Activated T-cell treated with anti-CD3 and anti-CD28 coated beads, Interleukin-2, amount 50 U/mL, for 24 hours (primary cell): Measurements from ENCODE around the gene TRIM7.

Experiments
- DNase-seq: peaks from one replicate; pipeline ENCODE4 v3.0.0-alpha.2; 2020
- H3K27ac Mint-ChIP-seq: 2 replicates; pipeline ENCODE4 v1.8.0; 2020; ENCODE audit warnings: mild to moderate bottlenecking, mixed read lengths
- H3K27me3 Mint-ChIP-seq: 2 replicates; pipeline ENCODE4 v1.8.0; 2020; ENCODE audit warnings: mixed read lengths
- H3K36me3 Mint-ChIP-seq: 2 replicates; pipeline ENCODE4 v1.8.0; 2020; ENCODE audit warnings: low read depth, mixed read lengths
- H3K4me1 Mint-ChIP-seq: 2 replicates; pipeline ENCODE4 v1.8.0; 2020; ENCODE audit warnings: low read depth, mixed read lengths
- H3K4me3 Mint-ChIP-seq: 2 replicates; pipeline ENCODE4 v1.8.0; 2020; ENCODE audit warnings: mild to moderate bottlenecking, moderate library complexity, mixed read lengths
- H3K9me3 Mint-ChIP-seq: 2 replicates; pipeline ENCODE4 v1.8.0; 2020; ENCODE audit warnings: mixed read lengths

The TRIM7 gene

DNA sequence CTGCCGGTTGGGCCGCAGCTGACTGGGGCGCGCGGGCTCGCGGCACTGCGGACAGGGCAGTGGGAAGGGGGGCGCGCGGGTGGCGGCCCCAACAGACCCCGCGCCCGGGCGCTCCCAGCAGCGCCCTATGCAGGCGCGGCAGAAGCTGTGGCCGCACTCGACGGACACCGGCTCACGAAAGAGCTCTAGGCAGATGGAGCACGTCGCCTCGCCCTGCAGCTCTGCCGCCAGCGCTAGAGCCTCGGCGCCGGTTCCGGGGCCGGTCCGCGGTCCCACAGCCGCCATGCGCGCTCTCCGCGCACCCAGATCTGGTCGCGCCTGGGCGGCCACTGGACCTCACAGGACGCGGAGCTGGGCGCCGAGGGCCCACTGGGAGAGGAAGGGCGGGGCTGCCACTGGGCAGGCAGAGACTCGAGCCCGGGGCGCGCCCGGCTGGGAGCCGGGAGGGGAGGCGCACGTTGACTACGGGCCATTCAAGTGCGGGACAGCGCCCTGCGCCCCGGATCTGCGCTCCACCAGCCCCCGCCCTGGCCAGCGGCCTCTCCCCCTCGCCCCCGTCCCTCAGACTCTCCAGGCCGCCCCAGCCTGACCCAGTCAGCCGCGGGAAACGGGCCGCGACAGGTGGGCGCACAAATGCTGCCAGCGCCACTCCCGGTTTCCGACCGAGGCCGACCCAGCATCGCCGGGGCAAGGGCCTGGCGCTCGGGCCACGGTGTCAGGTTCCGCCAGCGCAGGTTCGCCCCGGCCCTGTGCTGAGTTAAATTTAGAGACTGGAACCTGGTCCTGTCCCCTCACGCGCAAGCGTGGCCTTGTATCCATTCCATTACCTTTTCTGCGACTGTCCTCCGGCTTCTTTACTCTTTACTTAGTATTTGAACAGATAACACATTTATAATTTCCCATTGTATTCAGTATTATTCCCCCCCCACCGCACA, at the start of gene TRIM7:
TRIM7 (minus strand) TSS at position 371 of the 935 bp plus-strand sequence; CDS start at position 285, 86 bp downstream.
- peak within 1 kb of the TSS; percentile 95 for H3K27ac Mint-ChIP-seq

GRCh38 chr5:181248277-181248676, 43.3 kb upstream of the TRIM7 start:
- Mint-ChIP-seq H3K27me3 (no peaks in the 10 kb centered on the region), H3K27ac (peak overlapping the region; percentile 99), H3K4me3 (peak overlapping the region; percentile 99), H3K4me1 (peaks cover 63% of the 10 kb centered on the region), H3K9me3 (no peaks in the 10 kb centered on the region), H3K36me3 (peaks cover 76% of the 10 kb centered on the region)
- no peak for DNase-seq

More for the DNA sequence above, at the start of gene TRIM7:
- Mint-ChIP-seq H3K4me1 (peaks cover 34% of the 10 kb centered on the region), H3K9me3 (no peaks in the 10 kb centered on the region), H3K36me3 (peaks cover 4% of the 10 kb centered on the region), H3K27me3 (peaks cover 32% of the 10 kb centered on the region), H3K4me3 (peak within 1 kb of the TSS; percentile 84)
- peak; percentile 64 for DNase-seq

- peak; percentile 87 for DNase-seq
- H3K36me3 Mint-ChIP-seq: peaks cover 78% of the 10 kb centered on the region
- peak overlapping the region; percentile 99 for H3K4me3 Mint-ChIP-seq
- H3K9me3 Mint-ChIP-seq: peaks cover under 1% of the 10 kb centered on the region
- peak overlapping the region; percentile 99 for H3K27ac Mint-ChIP-seq
- H3K27me3 Mint-ChIP-seq: no peaks in the 10 kb centered on the region
- H3K4me1 Mint-ChIP-seq: peaks cover 63% of the 10 kb centered on the region
These were observed 41.5 kb upstream of the TRIM7 start for GRCh38 chr5:181246276-181247049.

GRCh38 chr5:181245427-181246275, 40.7 kb upstream of the TRIM7 start:
- Mint-ChIP-seq H3K36me3 (peaks cover 80% of the 10 kb centered on the region), H3K9me3 (peaks cover 2% of the 10 kb centered on the region), H3K4me1 (peaks cover 61% of the 10 kb centered on the region), H3K4me3 (peak overlapping the region; percentile 99), H3K27me3 (no peaks in the 10 kb centered on the region), H3K27ac (peak overlapping the region; percentile 99)
- DNase-seq: no peak

GRCh38 chr5:181243564-181244343, 38.8 kb upstream of the TRIM7 start, which contains the start of gene RACK1:
RACK1 (minus strand) TSS chr5:181243906; CDS start chr5:181243800, 106 bp downstream.
- Mint-ChIP-seq H3K4me1 (peaks cover 55% of the 10 kb centered on the region), H3K9me3 (peaks cover 2% of the 10 kb centered on the region), H3K27me3 (no peaks in the 10 kb centered on the region), H3K4me3 (peak within 1 kb of the TSS; percentile 99), H3K27ac (peak within 1 kb of the TSS; percentile 100), H3K36me3 (peaks cover 80% of the 10 kb centered on the region)
- DNase-seq: peak; percentile 91

DNA sequence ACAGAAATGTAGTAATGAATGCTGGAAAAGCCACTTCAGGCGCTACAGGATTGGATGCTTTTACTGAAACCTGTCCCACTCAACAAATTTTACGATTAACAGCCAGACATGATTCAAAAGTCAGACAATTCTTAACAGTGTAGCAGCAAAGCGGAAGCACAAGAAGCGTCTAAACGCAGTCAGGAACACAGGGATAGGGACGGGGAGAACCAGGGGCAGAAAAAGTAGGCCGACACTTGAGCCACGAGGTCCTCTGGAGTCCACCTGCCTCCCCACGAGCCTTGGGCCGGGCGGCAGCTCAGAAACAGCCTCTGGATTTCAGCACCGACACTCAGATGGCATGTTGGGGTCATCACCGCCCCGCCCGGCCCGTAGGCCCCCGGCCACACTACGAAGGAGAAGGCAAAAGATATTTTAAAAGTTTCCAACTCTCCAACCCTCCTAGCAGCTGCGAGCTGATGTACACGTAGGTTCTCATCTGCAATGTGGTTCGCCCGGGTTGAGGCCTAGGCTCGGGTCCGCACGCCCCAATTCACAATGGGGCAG, 38.1 kb upstream of the TRIM7 start:
- H3K27me3 Mint-ChIP-seq: no peaks in the 10 kb centered on the region
- peaks cover 53% of the 10 kb centered on the region for H3K4me1 Mint-ChIP-seq
- H3K9me3 Mint-ChIP-seq: peaks cover 2% of the 10 kb centered on the region
- DNase-seq: no peak
- peak overlapping the region; percentile 99 for H3K4me3 Mint-ChIP-seq
- H3K36me3 Mint-ChIP-seq: peaks cover 81% of the 10 kb centered on the region
- peak overlapping the region; percentile 100 for H3K27ac Mint-ChIP-seq

GRCh38 chr5:181242031-181242451, 37.0 kb upstream of the TRIM7 start:
- Mint-ChIP-seq H3K9me3 (peaks cover 2% of the 10 kb centered on the region), H3K36me3 (peaks cover 81% of the 10 kb centered on the region), H3K4me1 (peaks cover 55% of the 10 kb centered on the region), H3K27ac (peak overlapping the region; percentile 100), H3K27me3 (no peaks in the 10 kb centered on the region), H3K4me3 (peak overlapping the region; percentile 99)
- no peak for DNase-seq

GRCh38 chr5:181241393-181241975, 36.5 kb upstream of the TRIM7 start:
- no peak for DNase-seq
- H3K36me3 Mint-ChIP-seq: peaks cover 84% of the 10 kb centered on the region
- H3K4me1 Mint-ChIP-seq: peaks cover 55% of the 10 kb centered on the region
- peak overlapping the region; percentile 99 for H3K4me3 Mint-ChIP-seq
- peak overlapping the region; percentile 100 for H3K27ac Mint-ChIP-seq
- peaks cover 2% of the 10 kb centered on the region for H3K9me3 Mint-ChIP-seq
- no peaks in the 10 kb centered on the region for H3K27me3 Mint-ChIP-seq

- Mint-ChIP-seq H3K4me3 (peak overlapping the region; percentile 69), H3K36me3 (peaks cover 96% of the 10 kb centered on the region), H3K4me1 (peaks cover 44% of the 10 kb centered on the region), H3K9me3 (peaks cover 2% of the 10 kb centered on the region), H3K27ac (peak overlapping the region; percentile 100), H3K27me3 (no peaks in the 10 kb centered on the region)
- no peak for DNase-seq
These were observed 34.2 kb upstream of the TRIM7 start for GRCh38 chr5:181239062-181239663.

GRCh38 chr5:181237729-181238385, 32.9 kb upstream of the TRIM7 start:
- H3K4me1 Mint-ChIP-seq: peaks cover 43% of the 10 kb centered on the region
- peak overlapping the region; percentile 44 for H3K4me3 Mint-ChIP-seq
- peaks cover 95% of the 10 kb centered on the region for H3K36me3 Mint-ChIP-seq
- H3K27me3 Mint-ChIP-seq: no peaks in the 10 kb centered on the region
- DNase-seq: no peak
- peaks cover 2% of the 10 kb centered on the region for H3K9me3 Mint-ChIP-seq
- H3K27ac Mint-ChIP-seq: peak overlapping the region; percentile 100

- no peak for DNase-seq
- peaks cover 2% of the 10 kb centered on the region for H3K9me3 Mint-ChIP-seq
- no peaks in the 10 kb centered on the region for H3K27me3 Mint-ChIP-seq
- H3K4me1 Mint-ChIP-seq: peaks cover 42% of the 10 kb centered on the region
- H3K4me3 Mint-ChIP-seq: no peak overlapping the region
- peaks cover 92% of the 10 kb centered on the region for H3K36me3 Mint-ChIP-seq
- H3K27ac Mint-ChIP-seq: peak overlapping the region; percentile 100
These were observed 32.1 kb upstream of the TRIM7 start for GRCh38 chr5:181236954-181237641.

DNA sequence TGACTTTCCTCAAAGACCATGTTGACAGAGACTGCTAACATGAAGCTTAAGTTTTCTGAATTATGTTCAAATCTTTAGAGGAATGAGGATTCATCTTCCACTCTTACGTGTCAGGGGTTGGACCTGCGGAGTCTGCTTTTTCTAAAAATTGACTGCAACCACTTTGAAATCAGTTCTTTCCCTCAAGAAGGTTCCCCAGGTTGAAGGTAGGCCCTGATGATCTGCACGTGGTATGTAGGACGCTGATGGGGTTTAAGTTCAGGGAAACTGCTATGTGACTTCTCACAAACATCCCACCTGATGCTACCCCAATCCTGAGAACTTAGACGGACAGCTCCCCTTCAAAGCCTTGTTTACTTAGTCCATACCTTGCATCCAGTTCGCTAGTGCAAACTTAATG, 31.5 kb upstream of the TRIM7 start:
- H3K4me3 Mint-ChIP-seq: peak overlapping the region; percentile 15
- peak overlapping the region; percentile 100 for H3K27ac Mint-ChIP-seq
- DNase-seq: no peak
- H3K27me3 Mint-ChIP-seq: no peaks in the 10 kb centered on the region
- H3K9me3 Mint-ChIP-seq: peaks cover 1% of the 10 kb centered on the region
- peaks cover 35% of the 10 kb centered on the region for H3K4me1 Mint-ChIP-seq
- peaks cover 92% of the 10 kb centered on the region for H3K36me3 Mint-ChIP-seq
